ENCODE data around the gene MEN1. TPM values are rescaled to one million over a fixed set of nuclear protein-coding genes. Genes with fewer than 3 reads are reported as not detected.

Gene MEN1
- total RNA-seq, 1 experiment from 2014 or later = 32.7 TPM

DNA sequence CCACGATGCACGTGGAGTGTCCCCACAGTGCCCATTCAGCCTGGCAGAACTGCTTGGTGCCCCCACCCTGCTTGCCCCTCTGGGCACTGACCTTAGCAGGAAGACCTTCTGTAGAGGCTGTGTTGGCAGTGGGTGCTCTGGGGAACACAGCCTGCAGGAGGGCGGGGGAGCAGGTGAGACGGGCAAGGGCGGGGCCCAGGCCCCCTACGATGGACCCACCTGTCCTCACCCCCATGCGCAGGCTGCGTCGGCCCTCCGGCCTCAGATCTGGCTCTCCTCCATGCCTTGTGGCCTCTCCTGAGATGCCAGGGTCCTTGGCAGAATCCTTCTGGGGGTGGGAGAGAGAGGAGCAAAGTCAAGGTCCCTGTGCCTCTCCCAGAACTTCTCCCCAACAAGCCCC lies 23.2 kb upstream of the MEN1 start:
- Histone ChIP-seq H3K9me3 (no peaks in the 10 kb centered on the region), H3K4me1 (no peaks in the 10 kb centered on the region), H3K36me3 (ENCODE audit: control insufficient read depth, insufficient read depth, low read length) (peaks cover 10% of the 10 kb centered on the region), H3K27me3 (replicated peaks; ENCODE audit: control insufficient read depth, insufficient read depth, low read length) (no peaks in the 10 kb centered on the region), H3K4me3 (ENCODE audit: low read depth, low read length) (no peak overlapping the region)
- ChIA-PET POLR2A (no interaction called here), CTCF (interaction anchor here (0.6 to 1.4 kb wide), 3 partner anchors 17 to 55 kb away, joined by 4 to 5 read pairs (median 4); partner anchors contain the start of gene SF1)
- Mint-ChIP-seq H3K4me3 (ENCODE audit: unreplicated experiment) (no peak overlapping the region), H3K27ac (ENCODE audit: unreplicated experiment) (no peak overlapping the region), H3K27me3 (ENCODE audit: insufficient read depth, unreplicated experiment) (no peaks in the 10 kb centered on the region), H3K4me1 (ENCODE audit: low read depth, unreplicated experiment) (no peaks in the 10 kb centered on the region), H3K36me3 (ENCODE audit: insufficient read depth, unreplicated experiment) (peaks cover 26% of the 10 kb centered on the region), H3K9me3 (ENCODE audit: unreplicated experiment) (no peaks in the 10 kb centered on the region)
- DNase-seq = no peak
- intact Hi-C loops (cut with micrococcal nuclease; ENCODE audit: unreplicated experiment) = no loop called here
- no TSS peak for BruUV-seq (replicated peaks)
- TF ChIP-seq, protein P1, sequence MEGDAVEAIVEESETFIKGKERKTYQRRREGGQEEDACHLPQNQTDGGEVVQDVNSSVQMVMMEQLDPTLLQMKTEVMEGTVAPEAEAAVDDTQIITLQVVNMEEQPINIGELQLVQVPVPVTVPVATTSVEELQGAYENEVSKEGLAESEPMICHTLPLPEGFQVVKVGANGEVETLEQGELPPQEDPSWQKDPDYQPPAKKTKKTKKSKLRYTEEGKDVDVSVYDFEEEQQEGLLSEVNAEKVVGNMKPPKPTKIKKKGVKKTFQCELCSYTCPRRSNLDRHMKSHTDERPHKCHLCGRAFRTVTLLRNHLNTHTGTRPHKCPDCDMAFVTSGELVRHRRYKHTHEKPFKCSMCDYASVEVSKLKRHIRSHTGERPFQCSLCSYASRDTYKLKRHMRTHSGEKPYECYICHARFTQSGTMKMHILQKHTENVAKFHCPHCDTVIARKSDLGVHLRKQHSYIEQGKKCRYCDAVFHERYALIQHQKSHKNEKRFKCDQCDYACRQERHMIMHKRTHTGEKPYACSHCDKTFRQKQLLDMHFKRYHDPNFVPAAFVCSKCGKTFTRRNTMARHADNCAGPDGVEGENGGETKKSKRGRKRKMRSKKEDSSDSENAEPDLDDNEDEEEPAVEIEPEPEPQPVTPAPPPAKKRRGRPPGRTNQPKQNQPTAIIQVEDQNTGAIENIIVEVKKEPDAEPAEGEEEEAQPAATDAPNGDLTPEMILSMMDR (IDR thresholded peaks at IDR 0.05; ENCODE audit: insufficient read depth in 1 of 2, low read depth in 1 of 2, low read length in 1 of 2, severe bottlenecking in 1 of 2, unreplicated experiment in 1 of 2) = no peak

DNA sequence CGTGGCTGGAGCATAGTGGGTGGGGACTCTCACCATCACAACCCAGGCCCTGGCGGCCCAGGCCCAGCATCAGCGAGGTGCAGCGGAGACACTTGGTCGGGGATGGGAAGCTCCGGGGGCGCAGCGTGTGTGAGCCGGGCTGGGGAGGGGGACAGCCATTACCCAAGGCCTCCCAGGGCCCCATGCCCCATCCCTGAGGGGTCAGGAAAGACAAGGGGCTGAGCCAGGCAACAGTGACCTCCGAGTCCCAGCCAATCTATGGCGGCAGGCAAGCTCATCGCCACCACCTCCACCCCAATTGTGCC lies 22.8 kb upstream of the MEN1 start:
- H3K4me3 Mint-ChIP-seq (ENCODE audit: unreplicated experiment) = no peak overlapping the region
- CTCF ChIA-PET = interaction anchor here (0.6 kb wide), 1 partner anchor 17 kb away, joined by 4 read pairs; no protein-coding TSS in a partner anchor
- peaks cover 10% of the 10 kb centered on the region for H3K36me3 ChIP-seq (ENCODE audit: control insufficient read depth, insufficient read depth, low read length)
- H3K9me3 ChIP-seq = no peaks in the 10 kb centered on the region
- no peaks in the 10 kb centered on the region for H3K4me1 Mint-ChIP-seq (ENCODE audit: low read depth, unreplicated experiment)
- peaks cover 28% of the 10 kb centered on the region for H3K36me3 Mint-ChIP-seq (ENCODE audit: insufficient read depth, unreplicated experiment)
- no peaks in the 10 kb centered on the region for H3K27me3 Mint-ChIP-seq (ENCODE audit: insufficient read depth, unreplicated experiment)
- no TSS peak for BruUV-seq (replicated peaks)
- TF ChIP-seq, protein P1 (IDR thresholded peaks at IDR 0.05; ENCODE audit: insufficient read depth in 1 of 2, low read depth in 1 of 2, low read length in 1 of 2, severe bottlenecking in 1 of 2, unreplicated experiment in 1 of 2) = no peak
- H3K4me3 ChIP-seq (ENCODE audit: low read depth, low read length) = no peak overlapping the region
- intact Hi-C loops (cut with micrococcal nuclease; ENCODE audit: unreplicated experiment) = no loop called here
- no peak for DNase-seq
- no peaks in the 10 kb centered on the region for H3K27me3 ChIP-seq (replicated peaks; ENCODE audit: control insufficient read depth, insufficient read depth, low read length)
- no peaks in the 10 kb centered on the region for H3K4me1 ChIP-seq
- H3K27ac Mint-ChIP-seq (ENCODE audit: unreplicated experiment) = no peak overlapping the region
- no peaks in the 10 kb centered on the region for H3K9me3 Mint-ChIP-seq (ENCODE audit: unreplicated experiment)
- POLR2A ChIA-PET = no interaction called here

DNA sequence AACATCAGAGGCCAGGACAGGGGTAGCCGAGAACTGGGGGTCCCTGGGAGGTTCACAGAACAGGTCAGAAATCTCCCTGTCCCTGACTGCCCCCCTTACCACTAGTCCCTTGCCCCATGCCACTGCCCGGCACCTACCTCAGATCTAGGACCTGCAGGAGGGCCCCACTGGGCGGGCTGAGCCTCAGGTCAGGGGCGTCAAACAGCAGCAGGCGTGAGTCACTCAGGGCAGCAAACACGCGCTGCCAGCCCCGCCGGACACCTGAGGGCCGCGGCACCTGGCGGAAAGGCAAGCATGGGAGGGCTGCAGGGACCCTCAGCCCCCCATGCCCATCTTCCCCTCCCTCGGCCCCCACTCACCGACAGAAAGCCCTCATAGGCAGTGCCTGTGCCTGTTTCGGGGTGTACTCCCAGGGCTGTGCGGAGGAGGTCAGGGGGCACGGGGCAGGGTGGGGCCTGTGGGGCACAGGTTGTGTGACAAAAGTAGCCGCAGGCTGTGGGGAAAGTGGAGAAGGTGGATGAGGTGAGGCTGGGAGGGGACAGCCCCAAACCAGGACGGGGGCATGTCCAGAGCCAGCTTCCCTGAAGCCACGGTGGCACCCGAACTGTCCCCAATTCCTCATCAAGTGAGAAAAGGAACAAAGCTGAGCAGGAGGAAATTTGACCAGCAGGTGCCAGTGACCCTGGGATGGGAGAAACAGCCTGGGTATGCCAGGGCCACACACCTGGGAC lies 22.3 kb upstream of the MEN1 start:
- no peaks in the 10 kb centered on the region for H3K9me3 ChIP-seq
- no peaks in the 10 kb centered on the region for H3K4me1 Mint-ChIP-seq (ENCODE audit: low read depth, unreplicated experiment)
- H3K36me3 Mint-ChIP-seq (ENCODE audit: insufficient read depth, unreplicated experiment) = peaks cover 34% of the 10 kb centered on the region
- ChIA-PET CTCF (interaction anchor here (0.6 kb wide), 1 partner anchor 16 kb away, joined by 4 read pairs; no protein-coding TSS in a partner anchor), POLR2A (no interaction called here)
- no peak for DNase-seq
- intact Hi-C loops (cut with micrococcal nuclease; ENCODE audit: unreplicated experiment) = no loop called here
- no peaks in the 10 kb centered on the region for H3K27me3 Mint-ChIP-seq (ENCODE audit: insufficient read depth, unreplicated experiment)
- H3K4me3 Mint-ChIP-seq (ENCODE audit: unreplicated experiment) = no peak overlapping the region
- no peaks in the 10 kb centered on the region for H3K4me1 ChIP-seq
- H3K9me3 Mint-ChIP-seq (ENCODE audit: unreplicated experiment) = no peaks in the 10 kb centered on the region
- no peak overlapping the region for H3K27ac Mint-ChIP-seq (ENCODE audit: unreplicated experiment)
- H3K27me3 ChIP-seq (replicated peaks; ENCODE audit: control insufficient read depth, insufficient read depth, low read length) = no peaks in the 10 kb centered on the region
- TF ChIP-seq, protein P1 (IDR thresholded peaks at IDR 0.05; ENCODE audit: insufficient read depth in 1 of 2, low read depth in 1 of 2, low read length in 1 of 2, severe bottlenecking in 1 of 2, unreplicated experiment in 1 of 2) = no peak
- no TSS peak for BruUV-seq (replicated peaks)
- no peak overlapping the region for H3K4me3 ChIP-seq (ENCODE audit: low read depth, low read length)
- peaks cover 8% of the 10 kb centered on the region for H3K36me3 ChIP-seq (ENCODE audit: control insufficient read depth, insufficient read depth, low read length)

Data from Caco-2 (cell line).